ENCODE data around the gene PAK4. TPM values are rescaled to one million over a fixed set of nuclear protein-coding genes. Genes with fewer than 3 reads are reported as not detected.

The PAK4 gene
- polyA plus RNA-seq, 1 of the 3 experiments (the other 2 are of a cell fraction) = 36.4 TPM

DNA sequence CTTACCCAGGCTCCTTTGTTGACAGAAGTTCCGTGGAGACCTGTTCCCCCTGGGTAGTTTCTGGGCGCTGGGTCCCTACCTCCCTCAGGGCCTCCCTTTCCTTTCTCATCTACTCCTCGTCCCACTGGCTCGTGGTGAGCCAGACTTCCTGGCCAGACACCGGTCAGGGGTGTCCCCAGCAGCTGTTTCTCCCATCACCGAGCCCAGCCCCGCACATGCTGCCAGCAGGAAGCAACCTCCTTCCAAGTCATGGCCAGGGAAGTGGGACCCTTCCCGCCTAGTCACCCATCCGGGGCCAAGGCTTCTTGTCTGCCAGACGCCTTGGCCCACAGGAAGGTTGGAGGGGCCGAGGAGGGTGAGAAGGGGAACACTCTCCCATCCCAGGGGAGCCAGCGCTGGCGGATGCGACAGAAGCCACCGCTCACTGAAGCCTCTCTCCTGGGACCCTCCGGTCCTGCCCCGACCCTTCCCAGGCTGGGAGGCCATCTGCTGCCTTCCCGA lies 5.7 kb downstream of the PAK4 start:
- H4K20me1 ChIP-seq (ENCODE audit: insufficient read depth) = peaks cover 83% of the 10 kb centered on the region
- WGBS (ENCODE audit: low lambda C conversion rate) = 86% methylated on average over 18 of the region's 18 CpGs
- no peak overlapping the region for H2AFZ ChIP-seq (ENCODE audit: low read depth)
- H3K79me2 ChIP-seq (ENCODE audit: insufficient read depth) = peaks cover 97% of the 10 kb centered on the region
- H3K27me3 ChIP-seq (ENCODE audit: insufficient read depth) = no peaks in the 10 kb centered on the region
- POLR2A ChIA-PET = no interaction called here
- no peaks in the 10 kb centered on the region for H3F3A ChIP-seq (replicated peaks; ENCODE audit: insufficient read depth)
- no peak overlapping the region for H3K4me2 ChIP-seq
- DNase-seq = peak; percentile 45
- TF ChIP-seq POLR2AphosphoS5 (IDR thresholded peaks at IDR 0.05; ENCODE audit: low read depth, low read length) = no peak
- TF ChIP-seq SIN3A (IDR thresholded peaks at IDR 0.05; ENCODE audit: borderline replicate concordance, low read depth, low read length) = no peak
- TF ChIP-seq FOXJ3 (CRISPR knock-in tag; IDR thresholded peaks at IDR 0.05) = no peak
- TF ChIP-seq RCOR1 (IDR thresholded peaks at IDR 0.05; ENCODE audit: low read length) = no peak
- TF ChIP-seq USF2 (IDR thresholded peaks at IDR 0.05; ENCODE audit: borderline replicate concordance, low read depth, low read length) = no peak
- TF ChIP-seq, protein P1, sequence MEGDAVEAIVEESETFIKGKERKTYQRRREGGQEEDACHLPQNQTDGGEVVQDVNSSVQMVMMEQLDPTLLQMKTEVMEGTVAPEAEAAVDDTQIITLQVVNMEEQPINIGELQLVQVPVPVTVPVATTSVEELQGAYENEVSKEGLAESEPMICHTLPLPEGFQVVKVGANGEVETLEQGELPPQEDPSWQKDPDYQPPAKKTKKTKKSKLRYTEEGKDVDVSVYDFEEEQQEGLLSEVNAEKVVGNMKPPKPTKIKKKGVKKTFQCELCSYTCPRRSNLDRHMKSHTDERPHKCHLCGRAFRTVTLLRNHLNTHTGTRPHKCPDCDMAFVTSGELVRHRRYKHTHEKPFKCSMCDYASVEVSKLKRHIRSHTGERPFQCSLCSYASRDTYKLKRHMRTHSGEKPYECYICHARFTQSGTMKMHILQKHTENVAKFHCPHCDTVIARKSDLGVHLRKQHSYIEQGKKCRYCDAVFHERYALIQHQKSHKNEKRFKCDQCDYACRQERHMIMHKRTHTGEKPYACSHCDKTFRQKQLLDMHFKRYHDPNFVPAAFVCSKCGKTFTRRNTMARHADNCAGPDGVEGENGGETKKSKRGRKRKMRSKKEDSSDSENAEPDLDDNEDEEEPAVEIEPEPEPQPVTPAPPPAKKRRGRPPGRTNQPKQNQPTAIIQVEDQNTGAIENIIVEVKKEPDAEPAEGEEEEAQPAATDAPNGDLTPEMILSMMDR (IDR thresholded peaks at IDR 0.05) = no peak
- TF ChIP-seq, protein P2, sequence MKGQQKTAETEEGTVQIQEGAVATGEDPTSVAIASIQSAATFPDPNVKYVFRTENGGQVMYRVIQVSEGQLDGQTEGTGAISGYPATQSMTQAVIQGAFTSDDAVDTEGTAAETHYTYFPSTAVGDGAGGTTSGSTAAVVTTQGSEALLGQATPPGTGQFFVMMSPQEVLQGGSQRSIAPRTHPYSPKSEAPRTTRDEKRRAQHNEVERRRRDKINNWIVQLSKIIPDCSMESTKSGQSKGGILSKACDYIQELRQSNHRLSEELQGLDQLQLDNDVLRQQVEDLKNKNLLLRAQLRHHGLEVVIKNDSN (IDR thresholded peaks at IDR 0.05; ENCODE audit: borderline replicate concordance, low read depth) = no peak
- no peak for TF ChIP-seq RFX5 (IDR thresholded peaks at IDR 0.05; ENCODE audit: low read length)
- no peak for TF ChIP-seq TAF1 (IDR thresholded peaks at IDR 0.05; ENCODE audit: borderline replicate concordance, low read depth, low read length)
- TF ChIP-seq, protein P3, sequence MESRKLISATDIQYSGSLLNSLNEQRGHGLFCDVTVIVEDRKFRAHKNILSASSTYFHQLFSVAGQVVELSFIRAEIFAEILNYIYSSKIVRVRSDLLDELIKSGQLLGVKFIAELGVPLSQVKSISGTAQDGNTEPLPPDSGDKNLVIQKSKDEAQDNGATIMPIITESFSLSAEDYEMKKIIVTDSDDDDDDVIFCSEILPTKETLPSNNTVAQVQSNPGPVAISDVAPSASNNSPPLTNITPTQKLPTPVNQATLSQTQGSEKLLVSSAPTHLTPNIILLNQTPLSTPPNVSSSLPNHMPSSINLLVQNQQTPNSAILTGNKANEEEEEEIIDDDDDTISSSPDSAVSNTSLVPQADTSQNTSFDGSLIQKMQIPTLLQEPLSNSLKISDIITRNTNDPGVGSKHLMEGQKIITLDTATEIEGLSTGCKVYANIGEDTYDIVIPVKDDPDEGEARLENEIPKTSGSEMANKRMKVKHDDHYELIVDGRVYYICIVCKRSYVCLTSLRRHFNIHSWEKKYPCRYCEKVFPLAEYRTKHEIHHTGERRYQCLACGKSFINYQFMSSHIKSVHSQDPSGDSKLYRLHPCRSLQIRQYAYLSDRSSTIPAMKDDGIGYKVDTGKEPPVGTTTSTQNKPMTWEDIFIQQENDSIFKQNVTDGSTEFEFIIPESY (IDR thresholded peaks at IDR 0.05; ENCODE audit: borderline replicate concordance, low read depth) = no peak
- no peak for TF ChIP-seq YY1 (IDR thresholded peaks at IDR 0.05; ENCODE audit: low read depth)
- no peak for TF ChIP-seq SMC3 (IDR thresholded peaks at IDR 0.05; ENCODE audit: low read depth, low read length)
- no peak for TF ChIP-seq REST (IDR thresholded peaks at IDR 0.05; ENCODE audit: low read depth, low read length)
- no peaks in the 10 kb centered on the region for H3K9me2 ChIP-seq
- no peak overlapping the region for H3K4me3 ChIP-seq (ENCODE audit: low read depth in 2 of 2, low read length in 1 of 2)
- H3K4me1 ChIP-seq (ENCODE audit: control insufficient read depth in 1 of 2, insufficient read depth in 2 of 2, low read depth in 1 of 2, low read length in 1 of 2) = peaks cover 0 to 59% of the 10 kb centered on the region in 2 experiments; a peak in 1 of 4 replicates
- no peak overlapping the region for H3K9ac ChIP-seq
- no peaks in the 10 kb centered on the region for H3K9me3 ChIP-seq
- no peaks in the 10 kb centered on the region for H3K36me3 ChIP-seq (replicated peaks in 1 of 2; ENCODE audit: control insufficient read depth in 1 of 2, insufficient read depth in 2 of 2, low read length in 1 of 2)
- peak overlapping the region in 1 of 2 experiments; percentile 25; a peak in 1 of 4 replicates for H3K27ac ChIP-seq (ENCODE audit: low read depth in 2 of 2, low read length in 1 of 2)
- CTCF ChIA-PET = interaction anchor here (0.8 to 2.6 kb wide), 3 partner anchors 9 to 56 kb away, joined by 3 to 10 read pairs (median 4); no protein-coding TSS in a partner anchor
